Upper lobe of left lung (tissue), 6 donors: ENCODE measurements around the gene INHBE. TPM values are rescaled to one million over a fixed set of nuclear protein-coding genes. Genes with fewer than 3 reads are reported as not detected.
"Not testable (repeated sequence)": the region's sequence is repeated elsewhere in the genome, so short reads cannot be mapped to it uniquely, and the experiment has no call there.

ENCODE experiments used
- ATAC-seq, 2 donors: fragments of 200-7000 bp; cut with Tn5 transposase; one replicate each; pipeline ENCODE4 v1.9.1; 2022; ENCODE audit warnings: mild to moderate bottlenecking in 2 of 2, moderate library complexity in 2 of 2; ENCODE audit not compliant: low FRiP score in 2 of 2
- DNase-seq, 2 donors: peaks; one replicate each; pipeline ENCODE4 v3.0.0-alpha.2; 2019 to 2020
- H3K27ac ChIP-seq, 4 donors: fragments of 200-600 bp; sonication (generic); one replicate each; pipeline ENCODE4 v1.5.1; 2016 to 2019
- H3K27me3 ChIP-seq, 4 donors: fragments of 200-600 bp; sonication (generic); one replicate each; pipeline ENCODE4 v1.5.1; 2017 to 2019
- H3K36me3 ChIP-seq, 4 donors: fragments of 200-600 bp; sonication (generic); one replicate each; pipeline ENCODE4 v1.5.1; 2016 to 2019
- H3K4me1 ChIP-seq, 4 donors: fragments of 200-600 bp; sonication (generic); one replicate each; pipeline ENCODE4 v1.5.1; 2018 to 2019
- H3K4me3 ChIP-seq, 4 donors: fragments of 200-600 bp; sonication (generic); one replicate each; pipeline ENCODE4 v1.5.1; 2017 to 2019; ENCODE audit warnings: mild to moderate bottlenecking in 2 of 4, moderate library complexity in 1 of 4
- H3K9me3 ChIP-seq, 4 donors: fragments of 200-600 bp; sonication (generic); one replicate each; pipeline ENCODE4 v1.5.1; 2018 to 2019
- CTCF ChIP-seq, 6 experiments: fragments of 450-650 bp in 4 of 6; fragments of 200-600 bp in 2 of 6; sonication (generic) in 2 of 6; IDR thresholded peaks; one replicate each; pipeline ENCODE4 v1.5.1; 2016 to 2019; ENCODE audit warnings: antibody characterized with exemption in 6 of 6
- EP300 ChIP-seq, 4 donors: sonication (generic); formaldehyde crosslinking; IDR thresholded peaks; one replicate each; pipeline ENCODE4 v1.5.1; 2017; ENCODE audit warnings: antibody characterized with exemption in 4 of 4, control low read depth in 2 of 4
- POLR2A ChIP-seq, 4 donors: fragments of 450-650 bp; IDR thresholded peaks; one replicate each; pipeline ENCODE4 v1.5.1; 2016 to 2017; ENCODE audit warnings: antibody characterized with exemption in 4 of 4, mild to moderate bottlenecking in 2 of 4
- POLR2AphosphoS5 ChIP-seq, 2 donors: sonication (generic); formaldehyde crosslinking; IDR thresholded peaks; one replicate each; pipeline ENCODE4 v1.5.1; 2017; ENCODE audit warnings: antibody characterized with exemption in 2 of 2
- WGBS, 2 donors: methylation state at CpG; one replicate each; pipeline ENCODE4 v1.1.5; 2017 to 2018; 5-methylcytosine and 5-hydroxymethylcytosine counted together
- total RNA-seq, 6 donors: library from RNA; depleted of rRNA in 4 of 6; stranded (reverse); fragments of >200 nt in 4 of 6; gene quantifications; one replicate each; pipeline versions ENCODE4 v1.1.0 to v1.2.1, GENCODE V29; 2016 to 2021
- donor health status: DM: no; HTN: no; CAD: no; lungs with moderate emphysema.
- donor health status: DM: no; HTN: yes; CAD: no; lungs with severe emphysema.

INHBE gene
- total RNA-seq, 6 donors from 2014 or later = 0.11 TPM; not detected in 5

GRCh38 chr12:57439762-57440266 lies 15.3 kb upstream of the INHBE start:
- H3K27me3 ChIP-seq = no peaks in the 10 kb centered on the region
- H3K9me3 ChIP-seq = peaks cover 0 to 5% (median 0%) of the 10 kb centered on the region in 4 donors
- no peak for ATAC-seq
- 84 to 85% methylated on average over 4 of the region's 4 CpGs for WGBS, 2 donors
- H3K4me1 ChIP-seq = no peaks in the 10 kb centered on the region
- no peak for DNase-seq
- TF ChIP-seq CTCF (IDR thresholded peaks at IDR 0.05) = no peak
- TF ChIP-seq POLR2A (IDR thresholded peaks at IDR 0.05) = no peak
- TF ChIP-seq EP300 (IDR thresholded peaks at IDR 0.05) = no peak
- no peak for TF ChIP-seq POLR2AphosphoS5 (IDR thresholded peaks at IDR 0.05)
- H3K36me3 ChIP-seq = no peaks in the 10 kb centered on the region
- no peak overlapping the region for H3K4me3 ChIP-seq
- H3K27ac ChIP-seq = no peak overlapping the region

GRCh38 chr12:57441393-57441792 lies 13.7 kb upstream of the INHBE start:
- DNase-seq, H3K27me3 ChIP-seq, H3K27ac ChIP-seq, H3K9me3 ChIP-seq, H3K4me1 ChIP-seq, H3K36me3 ChIP-seq, H3K4me3 ChIP-seq, ATAC-seq: not testable (repeated sequence)
- 75 to 82% methylated on average over 2 of the region's 2 CpGs for WGBS, 2 donors

GRCh38 chr12:57441846-57442427 lies 13.2 kb upstream of the INHBE start:
- no peak for DNase-seq

GRCh38 chr12:57444337-57444736 lies 10.8 kb upstream of the INHBE start:
- not testable (repeated sequence) for ATAC-seq, H3K36me3 ChIP-seq, H3K27me3 ChIP-seq, H3K9me3 ChIP-seq, H3K27ac ChIP-seq, DNase-seq, H3K4me1 ChIP-seq, H3K4me3 ChIP-seq
- 85 to 87% methylated on average over 6 of the region's 6 CpGs for WGBS, 2 donors

More at GRCh38 chr12:57441846-57442427, 13.2 kb upstream of the INHBE start:
- no peak for TF ChIP-seq POLR2AphosphoS5 (IDR thresholded peaks at IDR 0.05)
- no peak for TF ChIP-seq POLR2A (IDR thresholded peaks at IDR 0.05)
- no peak for TF ChIP-seq CTCF (IDR thresholded peaks at IDR 0.05)
- TF ChIP-seq EP300 (IDR thresholded peaks at IDR 0.05) = no peak
- no peaks in the 10 kb centered on the region for H3K36me3 ChIP-seq
- 32 to 77% methylated on average over 1 of the region's 1 CpG for WGBS, 2 donors
- H3K4me3 ChIP-seq = no peak overlapping the region
- no peaks in the 10 kb centered on the region for H3K4me1 ChIP-seq
- H3K27me3 ChIP-seq = no peaks in the 10 kb centered on the region
- ATAC-seq = no peak
- H3K27ac ChIP-seq = no peak overlapping the region
- H3K9me3 ChIP-seq = peaks cover 0 to 5% (median 0%) of the 10 kb centered on the region in 4 donors

- WGBS, 2 donors = 70 to 81% methylated on average over 5 of the region's 5 CpGs
- no peaks in the 10 kb centered on the region for H3K36me3 ChIP-seq
- H3K27me3 ChIP-seq = no peaks in the 10 kb centered on the region
- H3K4me1 ChIP-seq = no peaks in the 10 kb centered on the region
- ATAC-seq = no peak
- no peak for DNase-seq
- H3K27ac ChIP-seq = no peak overlapping the region
- H3K9me3 ChIP-seq = peaks cover 0 to 5% (median 0%) of the 10 kb centered on the region in 4 donors
- TF ChIP-seq CTCF (IDR thresholded peaks at IDR 0.05) (no peak), POLR2A (IDR thresholded peaks at IDR 0.05) (no peak), EP300 (IDR thresholded peaks at IDR 0.05) (no peak), POLR2AphosphoS5 (IDR thresholded peaks at IDR 0.05) (no peak)
- H3K4me3 ChIP-seq = no peak overlapping the region
These were observed 10.4 kb upstream of the INHBE start for GRCh38 chr12:57444744-57445143.

- no peaks in the 10 kb centered on the region for H3K27me3 ChIP-seq
- WGBS, 2 donors = 95 to 97% methylated on average over 6 of the region's 6 CpGs
These were observed 8.7 kb upstream of the INHBE start for GRCh38 chr12:57446292-57446960.

More at GRCh38 chr12:57446292-57446960, 8.7 kb upstream of the INHBE start:
- ATAC-seq (no peak), DNase-seq (no peak)
- Histone ChIP-seq H3K36me3 (no peaks in the 10 kb centered on the region), H3K4me3 (no peak overlapping the region), H3K27ac (no peak overlapping the region), H3K4me1 (no peaks in the 10 kb centered on the region), H3K9me3 (peaks cover 0 to 4% (median 0%) of the 10 kb centered on the region in 4 donors)
- TF ChIP-seq CTCF (IDR thresholded peaks at IDR 0.05) = no peak
- no peak for TF ChIP-seq POLR2AphosphoS5 (IDR thresholded peaks at IDR 0.05)
- no peak for TF ChIP-seq POLR2A (IDR thresholded peaks at IDR 0.05)
- no peak for TF ChIP-seq EP300 (IDR thresholded peaks at IDR 0.05)
